ENCODE measurements around the gene NDEL1. TPM values are rescaled to one million over a fixed set of nuclear protein-coding genes. Genes with fewer than 3 reads are reported as not detected.

The NDEL1 gene
- total RNA-seq, 1 donor from 2014 or later, result 68.2 TPM

GRCh38 chr17:8474826-8475225 lies 39.1 kb downstream of the NDEL1 start:
- TF ChIP-seq CTCF (IDR thresholded peaks at IDR 0.05), result no peak
- H3K36me3 Mint-ChIP-seq (ENCODE audit: unreplicated experiment), result peaks cover 49% of the 10 kb centered on the region
- no peaks in the 10 kb centered on the region for H3K9me3 Mint-ChIP-seq (ENCODE audit: unreplicated experiment)
- H3K4me1 Mint-ChIP-seq (ENCODE audit: unreplicated experiment), result no peaks in the 10 kb centered on the region
- H3K27me3 Mint-ChIP-seq (ENCODE audit: unreplicated experiment), result no peaks in the 10 kb centered on the region
- peak; percentile 78 for DNase-seq (ENCODE audit: extremely low spot score, unreplicated experiment)
- no peak overlapping the region for H3K4me3 Mint-ChIP-seq (ENCODE audit: unreplicated experiment)
- no peak overlapping the region for H3K27ac Mint-ChIP-seq (ENCODE audit: unreplicated experiment)

GRCh38 chr17:8475227-8475626 lies 39.5 kb downstream of the NDEL1 start:
- H3K4me3 Mint-ChIP-seq (ENCODE audit: unreplicated experiment), result no peak overlapping the region
- no peak overlapping the region for H3K27ac Mint-ChIP-seq (ENCODE audit: unreplicated experiment)
- H3K9me3 Mint-ChIP-seq (ENCODE audit: unreplicated experiment), result no peaks in the 10 kb centered on the region
- peaks cover 52% of the 10 kb centered on the region for H3K36me3 Mint-ChIP-seq (ENCODE audit: unreplicated experiment)
- no peaks in the 10 kb centered on the region for H3K4me1 Mint-ChIP-seq (ENCODE audit: unreplicated experiment)
- peak; percentile 64 for DNase-seq (ENCODE audit: extremely low spot score, unreplicated experiment)
- TF ChIP-seq CTCF (IDR thresholded peaks at IDR 0.05), result no peak
- H3K27me3 Mint-ChIP-seq (ENCODE audit: unreplicated experiment), result no peaks in the 10 kb centered on the region

- H3K27me3 Mint-ChIP-seq (ENCODE audit: unreplicated experiment), result no peaks in the 10 kb centered on the region
- no peak for TF ChIP-seq CTCF (IDR thresholded peaks at IDR 0.05)
- H3K36me3 Mint-ChIP-seq (ENCODE audit: unreplicated experiment), result peaks cover 55% of the 10 kb centered on the region
- DNase-seq (ENCODE audit: extremely low spot score, unreplicated experiment), result peak; percentile 76
- no peaks in the 10 kb centered on the region for H3K4me1 Mint-ChIP-seq (ENCODE audit: unreplicated experiment)
- H3K4me3 Mint-ChIP-seq (ENCODE audit: unreplicated experiment), result no peak overlapping the region
- H3K9me3 Mint-ChIP-seq (ENCODE audit: unreplicated experiment), result no peaks in the 10 kb centered on the region
- H3K27ac Mint-ChIP-seq (ENCODE audit: unreplicated experiment), result no peak overlapping the region
Observed at GRCh38 chr17:8475781-8476180, 40.1 kb downstream of the NDEL1 start.

GRCh38 chr17:8476741-8477140 lies 41.1 kb downstream of the NDEL1 start:
- Mint-ChIP-seq H3K4me1 (ENCODE audit: unreplicated experiment) (no peaks in the 10 kb centered on the region), H3K27me3 (ENCODE audit: unreplicated experiment) (no peaks in the 10 kb centered on the region), H3K9me3 (ENCODE audit: unreplicated experiment) (no peaks in the 10 kb centered on the region), H3K27ac (ENCODE audit: unreplicated experiment) (no peak overlapping the region), H3K36me3 (ENCODE audit: unreplicated experiment) (peaks cover 53% of the 10 kb centered on the region), H3K4me3 (ENCODE audit: unreplicated experiment) (no peak overlapping the region)
- no peak for TF ChIP-seq CTCF (IDR thresholded peaks at IDR 0.05)
- DNase-seq (ENCODE audit: extremely low spot score, unreplicated experiment), result no peak

- TF ChIP-seq CTCF (IDR thresholded peaks at IDR 0.05), result no peak
- DNase-seq (ENCODE audit: extremely low spot score, unreplicated experiment), result no peak
- no peaks in the 10 kb centered on the region for H3K4me1 Mint-ChIP-seq (ENCODE audit: unreplicated experiment)
- H3K9me3 Mint-ChIP-seq (ENCODE audit: unreplicated experiment), result no peaks in the 10 kb centered on the region
- no peaks in the 10 kb centered on the region for H3K27me3 Mint-ChIP-seq (ENCODE audit: unreplicated experiment)
- no peak overlapping the region for H3K4me3 Mint-ChIP-seq (ENCODE audit: unreplicated experiment)
- no peak overlapping the region for H3K27ac Mint-ChIP-seq (ENCODE audit: unreplicated experiment)
- H3K36me3 Mint-ChIP-seq (ENCODE audit: unreplicated experiment), result peaks cover 56% of the 10 kb centered on the region
Observed at GRCh38 chr17:8477171-8477570, 41.5 kb downstream of the NDEL1 start.

All from osteocyte (in vitro differentiated cells).